GM23338 (cell line): ENCODE results near the gene ELAPOR1. TPM values are rescaled to one million over a fixed set of nuclear protein-coding genes. Genes with fewer than 3 reads are reported as not detected.

ENCODE experiments used
- ATAC-seq: fragments of 200-7000 bp; cut with Tn5 transposase; 3 replicates; pipeline ENCODE4 v1.9.1; 2020
- DNase-seq: peaks from one replicate; pipeline ENCODE4 v3.0.0-alpha.2; 2015; ENCODE audit warnings: low spot score
- H2AFZ ChIP-seq: fragments of 200-600 bp; sonication (generic); 2 replicates; pipeline ENCODE4 v1.8.0; 2016; ENCODE audit warnings: antibody characterized with exemption, mild to moderate bottlenecking, moderate library complexity
- H3F3A ChIP-seq: fragments of 200-600 bp; sonication (generic); replicated peaks from 2 replicates; pipeline ENCODE4 v1.8.0; 2017; ENCODE audit warnings: antibody characterized with exemption, mixed run types, low read depth
- H3K27ac ChIP-seq: fragments of 200-600 bp; sonication (generic); 2 replicates; pipeline ENCODE4 v1.6.1; 2016; ENCODE audit warnings: low read depth
- H3K27me3 ChIP-seq: fragments of 200-600 bp; sonication (generic); 2 replicates; pipeline ENCODE4 v1.8.0; 2016; ENCODE audit warnings: mild to moderate bottlenecking, mixed run types, moderate library complexity; ENCODE audit not compliant: insufficient read depth
- H3K36me3 ChIP-seq: fragments of 200-600 bp; sonication (generic); 2 replicates; pipeline ENCODE4 v1.8.0; 2016; ENCODE audit warnings: mild to moderate bottlenecking; ENCODE audit not compliant: insufficient read depth
- H3K4me1 ChIP-seq: fragments of 200-600 bp; sonication (generic); 2 replicates; pipeline ENCODE4 v1.8.0; 2016; ENCODE audit warnings: mild to moderate bottlenecking, moderate library complexity; ENCODE audit not compliant: insufficient read depth
- H3K4me2 ChIP-seq: fragments of 200-600 bp; sonication (generic); 2 replicates; pipeline ENCODE4 v1.7.1; 2017; ENCODE audit warnings: mixed run types
- H3K4me3 ChIP-seq: fragments of 200-600 bp; sonication (generic); 2 replicates; pipeline ENCODE4 v1.6.1; 2016; ENCODE audit warnings: mixed run types
- H3K79me2 ChIP-seq: fragments of 200-600 bp; sonication (generic); replicated peaks from 2 replicates; pipeline ENCODE4 v1.8.0; 2017; ENCODE audit warnings: mild to moderate bottlenecking; ENCODE audit not compliant: insufficient read depth
- H3K9me2 ChIP-seq: fragments of 200-600 bp; sonication (generic); 2 replicates; pipeline ENCODE4 v1.8.0; 2017; ENCODE audit not compliant: insufficient read depth
- H4K20me1 ChIP-seq: fragments of 200-600 bp; sonication (generic); replicated peaks from 2 replicates; pipeline ENCODE4 v1.8.0; 2017; ENCODE audit warnings: mild to moderate bottlenecking; ENCODE audit not compliant: insufficient read depth
- H3K27ac Mint-ChIP-seq: 2 replicates; pipeline ENCODE4 v1.8.0; 2020; ENCODE audit warnings: inconsistent platforms, mild to moderate bottlenecking, moderate library complexity, mixed read lengths
- H3K27me3 Mint-ChIP-seq: 3 replicates; pipeline ENCODE4 v1.8.0; 2022; ENCODE audit warnings: low read depth, mild to moderate bottlenecking, moderate library complexity, mixed read lengths, inconsistent platforms; ENCODE audit not compliant: insufficient read depth, poor library complexity
- H3K36me3 Mint-ChIP-seq: 3 replicates; pipeline ENCODE4 v1.8.0; 2021; ENCODE audit warnings: low read depth, mild to moderate bottlenecking, inconsistent platforms, moderate library complexity, mixed read lengths
- H3K4me1 Mint-ChIP-seq: 3 replicates; pipeline ENCODE4 v1.8.0; 2020; ENCODE audit warnings: mild to moderate bottlenecking, inconsistent platforms, mixed read lengths
- H3K4me3 Mint-ChIP-seq: 3 replicates; pipeline ENCODE4 v1.8.0; 2021; ENCODE audit warnings: moderate library complexity, mild to moderate bottlenecking, inconsistent platforms, mixed read lengths
- H3K9me3 Mint-ChIP-seq: 3 replicates; pipeline ENCODE4 v1.8.0; 2020; ENCODE audit warnings: moderate library complexity, mild to moderate bottlenecking, inconsistent platforms, mixed read lengths
- CREB1 ChIP-seq: fragments of 250-450 bp; sonication (Bioruptor Pico); IDR thresholded peaks from 2 replicates; pipeline ENCODE4 v1.5.0; 2020; ENCODE audit warnings: low read depth, mild to moderate bottlenecking, moderate library complexity
- CTCF ChIP-seq, 2 experiments: fragments of 200-600 bp in 1 of 2; sonication (generic) in 1 of 2; conservative IDR thresholded peaks; 2 replicates each; pipeline versions ENCODE4 v1.5.1 to v1.6.1; 2016 to 2017; ENCODE audit warnings: antibody characterized with exemption in 2 of 2, low read depth in 2 of 2, mild to moderate bottlenecking in 2 of 2, moderate library complexity in 1 of 2
- EZH2 ChIP-seq: fragments of 200-600 bp; sonication (generic); IDR thresholded peaks from one replicate; pipeline ENCODE4 v1.8.0; 2017; ENCODE audit warnings: antibody characterized with exemption, mild to moderate bottlenecking, low read depth; ENCODE audit not compliant: unreplicated experiment
- EZH2phosphoT487 ChIP-seq: fragments of 200-600 bp; sonication (generic); IDR thresholded peaks from one replicate; pipeline ENCODE4 v1.8.1; 2018; ENCODE audit warnings: antibody characterized with exemption; ENCODE audit not compliant: unreplicated experiment
- JUNB ChIP-seq: IDR thresholded peaks from one replicate; pipeline ENCODE4 v1.6.1; 2016; ENCODE audit warnings: antibody characterized with exemption; ENCODE audit not compliant: unreplicated experiment
- NANOG ChIP-seq: IDR thresholded peaks from 2 replicates; pipeline ENCODE4 v1.6.1; 2016; ENCODE audit warnings: antibody characterized with exemption, borderline replicate concordance
- POLR2AphosphoS5 ChIP-seq: IDR thresholded peaks from 2 replicates; pipeline ENCODE4 v1.6.1; 2016; ENCODE audit warnings: antibody characterized with exemption, low read depth
- REST ChIP-seq: IDR thresholded peaks from one replicate; pipeline ENCODE4 v1.6.1; 2018; ENCODE audit warnings: antibody characterized with exemption; ENCODE audit not compliant: unreplicated experiment
- STAT1 ChIP-seq: IDR thresholded peaks from one replicate; pipeline ENCODE4 v1.6.1; 2016; ENCODE audit warnings: antibody characterized with exemption; ENCODE audit not compliant: unreplicated experiment
- ZNF331 ChIP-seq: fragments of 250-450 bp; sonication (Bioruptor Pico); IDR thresholded peaks from 2 replicates; pipeline ENCODE4 v1.5.0; 2020; ENCODE audit warnings: low read depth, mild to moderate bottlenecking, moderate library complexity
- ZNF462 ChIP-seq: fragments of 250-450 bp; sonication (Bioruptor Pico); IDR thresholded peaks from 2 replicates; pipeline ENCODE4 v1.5.0; 2020; ENCODE audit warnings: mild to moderate bottlenecking, moderate library complexity
- polyA plus RNA-seq: library from polyadenylated mRNA; unstranded; fragments of >200 nt; fragmentation: Nextera tagmentation; extraction: Ambion mirVana; gene quantifications from 2 replicates; pipeline ENCODE4 v1.2.1, GENCODE V29; 2016
- total RNA-seq: library from RNA; depleted of rRNA; stranded (reverse); fragments of >200 nt; shearing (Covaris generic); gene quantifications from 2 replicates; pipeline ENCODE4 v1.2.3, GENCODE V29; 2014

ELAPOR1 gene
- total and polyA plus RNA-seq, 2 experiments from 2014 or later, result 0.92 to 2.4 TPM

- TF ChIP-seq ZNF462 (CRISPR knock-in tag), result no peak
- no peak for TF ChIP-seq ZNF331 (CRISPR knock-in tag)
- TF ChIP-seq EZH2, result no peak
- no peak for TF ChIP-seq JUNB
- no peak for TF ChIP-seq POLR2AphosphoS5
Observed at GRCh38 chr1:109109906-109110305, 4.0 kb upstream of the ELAPOR1 start (continued).

GRCh38 chr1:109111386-109112055 lies 2.4 kb upstream of the ELAPOR1 start:
- Histone ChIP-seq H2AFZ (no peak overlapping the region), H3K9me2 (no peaks in the 10 kb centered on the region), H4K20me1 (no peaks in the 10 kb centered on the region), H3K36me3 (no peaks in the 10 kb centered on the region), H3K4me3 (no peak overlapping the region), H3K79me2 (no peaks in the 10 kb centered on the region), H3K27ac (no peak overlapping the region), H3K4me1 (peaks cover 11% of the 10 kb centered on the region), H3K4me2 (no peak overlapping the region), H3K27me3 (peaks cover 54% of the 10 kb centered on the region), H3F3A (no peaks in the 10 kb centered on the region)
- no peak overlapping the region for H3K27ac Mint-ChIP-seq
- no peaks in the 10 kb centered on the region; the same call in 2 of the 3 replicates for H3K9me3 Mint-ChIP-seq
- DNase-seq (no peak), ATAC-seq (no peak)
- H3K36me3 Mint-ChIP-seq, result no peaks in the 10 kb centered on the region; the same call in 2 of the 3 replicates
- peaks cover 34% of the 10 kb centered on the region for H3K27me3 Mint-ChIP-seq
- H3K4me1 Mint-ChIP-seq, result peaks cover 7% of the 10 kb centered on the region
- H3K4me3 Mint-ChIP-seq, result no peak overlapping the region
- no peak for TF ChIP-seq JUNB
- TF ChIP-seq EZH2phosphoT487, result no peak
- no peak for TF ChIP-seq EZH2
- no peak for TF ChIP-seq STAT1
- TF ChIP-seq POLR2AphosphoS5, result no peak
- no peak for TF ChIP-seq CREB1 (CRISPR knock-in tag)
- no peak for TF ChIP-seq CTCF (conservative IDR thresholded peaks at IDR 0.05; ENCODE audit: low read depth in 2 of 2)
- no peak for TF ChIP-seq ZNF331 (CRISPR knock-in tag)
- no peak for TF ChIP-seq REST
- TF ChIP-seq NANOG, result no peak
